ENCODE measurements around the gene BAZ1B. TPM values are rescaled to one million over a fixed set of nuclear protein-coding genes. Genes with fewer than 3 reads are reported as not detected.
"Not testable (repeated sequence)": the region's sequence is repeated elsewhere in the genome, so short reads cannot be mapped to it uniquely, and the experiment has no call there.

Gene BAZ1B
- total and polyA plus RNA-seq, 2 of the 4 experiments (the other 2 are of a cell fraction), result 20.2 to 45.0 TPM

- H3K9me3 ChIP-seq (ENCODE audit: control insufficient read depth, insufficient read depth, low read length), result no peaks in the 10 kb centered on the region
- intact Hi-C loops (cut with micrococcal nuclease), result no loop called here
- H2AK5ac ChIP-seq (ENCODE audit: low read depth, low read length), result no peak overlapping the region
- no peak overlapping the region for H3K56ac ChIP-seq (ENCODE audit: extremely low read depth, insufficient read depth, low read length)
- no peak overlapping the region for H3K4me3 ChIP-seq (ENCODE audit: insufficient read depth, low read depth, low read length)
- H3K4me2 ChIP-seq (ENCODE audit: low read depth, low read length), result no peak overlapping the region
- H3K4ac ChIP-seq (ENCODE audit: low read depth, low read length), result no peak overlapping the region
- H2AK9ac ChIP-seq (replicated peaks; ENCODE audit: low read depth, low read length, poor library complexity), result no peak overlapping the region
- H4K8ac ChIP-seq (ENCODE audit: low read depth in 2 of 2, low read length in 2 of 2), result no peak overlapping the region
- TF ChIP-seq USF2 (IDR thresholded peaks at IDR 0.05; ENCODE audit: low read depth, low read length), result no peak
- no peak for TF ChIP-seq SMC3 (IDR thresholded peaks at IDR 0.05; ENCODE audit: low read depth, low read length)
- no peak for TF ChIP-seq MAFK (IDR thresholded peaks at IDR 0.05; ENCODE audit: low read depth, low read length)
- H3K14ac ChIP-seq (replicated peaks; ENCODE audit: low read depth, low read length), result no peak overlapping the region
- H3K27ac ChIP-seq (ENCODE audit: insufficient read depth, low read length), result no peak overlapping the region
- H2BK5ac ChIP-seq (ENCODE audit: low read depth, low read length, poor library complexity, severe bottlenecking), result no peak overlapping the region
- no peaks in the 10 kb centered on the region for H3K36me3 ChIP-seq (ENCODE audit: control insufficient read depth, insufficient read depth, low read length)
- ChIA-PET POLR2A (ENCODE audit: unreplicated experiment) (no interaction called here), CTCF (no interaction called here)
- no peaks in the 10 kb centered on the region for H3K27me3 ChIP-seq (ENCODE audit: control insufficient read depth, insufficient read depth, low read length)
- no TSS peak for BruUV-seq (replicated peaks)
- no peak overlapping the region for H2BK15ac ChIP-seq (ENCODE audit: low read depth, low read length)
- H4K91ac ChIP-seq (ENCODE audit: insufficient read depth, low read depth, low read length), result no peak overlapping the region
- in situ Hi-C loops (cut with MboI; ENCODE audit: low sequenced_read_pairs), result no loop called here
- WGBS, 2 experiments (ENCODE audit: extremely low coverage in 2 of 2, insufficient read length in 1 of 2), result no CpG with 5 or more reads among the region's 8 CpGs
- no peaks in the 10 kb centered on the region for H3K4me1 ChIP-seq (ENCODE audit: control insufficient read depth, insufficient read depth, low read length)
- H4K5ac ChIP-seq (ENCODE audit: low read depth, low read length), result no peak overlapping the region
- H2AFZ ChIP-seq (replicated peaks; ENCODE audit: low read length, poor library complexity), result no peak overlapping the region
- no peak overlapping the region for H3K9ac ChIP-seq (ENCODE audit: low read depth, low read length)
- no peaks in the 10 kb centered on the region for H3K79me1 ChIP-seq (ENCODE audit: low read depth in 1 of 2, low read length in 2 of 2)
- H3K9me1 ChIP-seq (ENCODE audit: insufficient read depth, low read length), result no peaks in the 10 kb centered on the region
- ATAC-seq (ENCODE audit: low read depth) (no peak), DNase-seq (no peak)
- H3K23ac ChIP-seq (ENCODE audit: low read depth, low read length), result no peak overlapping the region
- H3K18ac ChIP-seq (ENCODE audit: low read depth, low read length), result no peak overlapping the region
- dilution Hi-C loops (cut with HindIII; ENCODE audit: low sequenced_read_pairs, unreplicated experiment), result no loop called here
- H2BK120ac ChIP-seq (ENCODE audit: low read depth, low read length), result no peak overlapping the region
- H4K20me1 ChIP-seq (ENCODE audit: insufficient read depth, low read length), result no peaks in the 10 kb centered on the region
- no peak overlapping the region for H2BK20ac ChIP-seq (ENCODE audit: low read depth, low read length)
Measured at GRCh38 chr7:73418113-73418703, 103.9 kb downstream of the BAZ1B start.

- in situ Hi-C loops (cut with MboI; ENCODE audit: low sequenced_read_pairs); H3K23ac ChIP-seq (ENCODE audit: low read depth, low read length); H2BK5ac ChIP-seq (ENCODE audit: low read depth, low read length, poor library complexity, severe bottlenecking); H3K36me3 ChIP-seq (ENCODE audit: control insufficient read depth, insufficient read depth, low read length); H3K79me1 ChIP-seq (ENCODE audit: low read depth in 1 of 2, low read length in 2 of 2); H3K4me2 ChIP-seq (ENCODE audit: low read depth, low read length); H3K4me1 ChIP-seq (ENCODE audit: control insufficient read depth, insufficient read depth, low read length); H3K56ac ChIP-seq (ENCODE audit: extremely low read depth, insufficient read depth, low read length); H3K4me3 ChIP-seq (ENCODE audit: insufficient read depth, low read depth, low read length); H3K27me3 ChIP-seq (ENCODE audit: control insufficient read depth, insufficient read depth, low read length); dilution Hi-C loops (cut with HindIII; ENCODE audit: low sequenced_read_pairs, unreplicated experiment); H2AK9ac ChIP-seq (replicated peaks; ENCODE audit: low read depth, low read length, poor library complexity); H4K20me1 ChIP-seq (ENCODE audit: insufficient read depth, low read length); intact Hi-C loops (cut with micrococcal nuclease); POLR2A ChIA-PET (ENCODE audit: unreplicated experiment); H2BK20ac ChIP-seq (ENCODE audit: low read depth, low read length); BruUV-seq (replicated peaks); H3K18ac ChIP-seq (ENCODE audit: low read depth, low read length); H3K9me1 ChIP-seq (ENCODE audit: insufficient read depth, low read length); H3K9ac ChIP-seq (ENCODE audit: low read depth, low read length); H3K9me3 ChIP-seq (ENCODE audit: control insufficient read depth, insufficient read depth, low read length); H2BK15ac ChIP-seq (ENCODE audit: low read depth, low read length): not testable (repeated sequence)
- CTCF ChIA-PET, result interaction anchor here (0.6 kb wide), 1 partner anchor 18 kb away, joined by 3 read pairs; no protein-coding TSS in a partner anchor
- WGBS, 2 experiments (ENCODE audit: extremely low coverage in 2 of 2, insufficient read length in 1 of 2), result no CpG with 5 or more reads among the region's 15 CpGs
- H4K91ac ChIP-seq (ENCODE audit: insufficient read depth, low read depth, low read length), result peak overlapping the region; percentile 72
- H4K8ac ChIP-seq (ENCODE audit: low read depth in 2 of 2, low read length in 2 of 2), result peak overlapping the region; percentile 25 to 72; a peak in 3 of 4 replicates
- ATAC-seq (ENCODE audit: low read depth), result peak; percentile 85
- peak; percentile 28 for DNase-seq
- H3K14ac ChIP-seq (replicated peaks; ENCODE audit: low read depth, low read length), result peak overlapping the region; percentile 59
- peak overlapping the region; percentile 69 for H3K4ac ChIP-seq (ENCODE audit: low read depth, low read length)
- H4K5ac ChIP-seq (ENCODE audit: low read depth, low read length), result peak overlapping the region; percentile 1; the same call in 1 of the 2 replicates
- peak overlapping the region; percentile 12; the same call in 1 of the 2 replicates for H3K27ac ChIP-seq (ENCODE audit: insufficient read depth, low read length)
- peak overlapping the region; percentile 34; the same call in 1 of the 2 replicates for H2BK120ac ChIP-seq (ENCODE audit: low read depth, low read length)
- peak overlapping the region; percentile 73; the same call in 1 of the 2 replicates for H2AK5ac ChIP-seq (ENCODE audit: low read depth, low read length)
- peak overlapping the region; percentile 83 for H2AFZ ChIP-seq (replicated peaks; ENCODE audit: low read length, poor library complexity)
Measured at GRCh38 chr7:73410541-73411131, 111.5 kb downstream of the BAZ1B start.
